HepG2 (cell line): ENCODE measurements around the gene NELFB. TPM values are rescaled to one million over a fixed set of nuclear protein-coding genes. Genes with fewer than 3 reads are reported as not detected.

Experiments
- FOXA1 ChIP-seq, 2 experiments: fragments of 450-650 bp in 1 of 2; sonication (generic) in 1 of 2; formaldehyde crosslinking in 1 of 2; IDR thresholded peaks; 2 replicates each; pipeline versions ENCODE4 v1.4.0 to v1.6.1; 2016 to 2020; ENCODE audit warnings: missing genetic modification reagents in 1 of 2
- ISX ChIP-seq: sonication (generic); formaldehyde crosslinking; conservative IDR thresholded peaks from 2 replicates; pipeline ENCODE4 v1.5.0; 2020; ENCODE audit warnings: missing genetic modification reagents
- JUNB ChIP-seq: sonication (generic); formaldehyde crosslinking; IDR thresholded peaks from 2 replicates; pipeline ENCODE4 v1.8.0; 2022; ENCODE audit warnings: missing genetic modification reagents, mild to moderate bottlenecking, borderline replicate concordance
- JUND ChIP-seq: sonication (generic); formaldehyde crosslinking; IDR thresholded peaks from 2 replicates; pipeline ENCODE4 v1.8.0; 2022; ENCODE audit warnings: mild to moderate bottlenecking, missing genetic modification reagents
- MBNL3 ChIP-seq: fragments of 250-450 bp; sonication (Bioruptor Pico); conservative IDR thresholded peaks from 2 replicates; pipeline ENCODE4 v1.8.0; 2022; ENCODE audit warnings: mild to moderate bottlenecking, inconsistent platforms
- MLLT10 ChIP-seq: sonication (generic); formaldehyde crosslinking; IDR thresholded peaks from 2 replicates; pipeline ENCODE4 v1.4.0; 2020; ENCODE audit warnings: missing genetic modification reagents
- NFAT5 ChIP-seq: sonication (generic); formaldehyde crosslinking; IDR thresholded peaks from 2 replicates; pipeline ENCODE4 v1.4.0; 2020; ENCODE audit warnings: missing genetic modification reagents
- NFATC3 ChIP-seq: sonication (generic); formaldehyde crosslinking; IDR thresholded peaks from 2 replicates; pipeline ENCODE4 v1.5.1; 2020; ENCODE audit warnings: mild to moderate bottlenecking, missing genetic modification reagents
- PHF20 ChIP-seq: sonication (generic); formaldehyde crosslinking; IDR thresholded peaks from 2 replicates; pipeline ENCODE4 v1.5.0; 2020; ENCODE audit warnings: mild to moderate bottlenecking, missing genetic modification reagents
- SIN3A ChIP-seq: IDR thresholded peaks from 2 replicates; pipeline ENCODE4 v1.6.1; 2011; ENCODE audit warnings: low read depth, mild to moderate bottlenecking, control low read depth, low read length, borderline replicate concordance
- SPEN ChIP-seq: sonication (generic); formaldehyde crosslinking; IDR thresholded peaks from 2 replicates; pipeline ENCODE4 v1.5.1; 2020; ENCODE audit warnings: low read depth, mild to moderate bottlenecking, missing genetic modification reagents
- TRIM24 ChIP-seq: sonication (generic); formaldehyde crosslinking; IDR thresholded peaks from 2 replicates; pipeline ENCODE4 v1.8.0; 2022; ENCODE audit warnings: mild to moderate bottlenecking, missing genetic modification reagents
- ZGPAT ChIP-seq: IDR thresholded peaks from 2 replicates; pipeline ENCODE4 v1.6.1; 2016; ENCODE audit warnings: mild to moderate bottlenecking
- ZNF784 ChIP-seq: sonication (generic); formaldehyde crosslinking; IDR thresholded peaks from 2 replicates; pipeline ENCODE4 v1.5.1; 2020; ENCODE audit warnings: missing genetic modification reagents, mild to moderate bottlenecking, borderline replicate concordance
- polyA plus RNA-seq, 8 experiments: library from polyadenylated mRNA; depleted of rRNA in 3 of 8; stranded (reverse) in 7 of 8; unstranded in 1 of 8; fragments of >200 nt; fragmentation: Illumina TruSeq in 4 of 8; extraction: Trizol in 4 of 8; gene quantifications; 2 replicates each; pipeline versions ENCODE4 v1.2.1 to v1.2.3, GENCODE V29; 2011 to 2016; ENCODE audit warnings: low read depth in 4 of 8, missing spikeins in 1 of 8, mixed read lengths in 1 of 8; ENCODE audit not compliant: insufficient read depth in 1 of 8
- total RNA-seq, 5 experiments: library from RNA; depleted of rRNA; stranded (reverse); fragments of >200 nt; fragmentation: Illumina TruSeq; extraction: Trizol; gene quantifications; 2 replicates each; pipeline ENCODE4 v1.2.3, GENCODE V29; 2016; ENCODE audit warnings: low read depth in 1 of 5
- TF ChIP-seq, protein P1 (sequence below): fragments of 450-650 bp; IDR thresholded peaks from 2 replicates; pipeline ENCODE4 v1.6.1; 2017
- TF ChIP-seq, protein P2 (sequence below): sonication (generic); formaldehyde crosslinking; IDR thresholded peaks from 2 replicates; pipeline ENCODE4 v1.4.0; 2020; ENCODE audit warnings: missing genetic modification reagents, borderline replicate concordance

The NELFB gene
- total and polyA plus RNA-seq, 2 of the 13 experiments (the other 11 are each of a cell fraction or from before 2014, with no cell fraction given) = 26.5 to 45.8 TPM

DNA sequence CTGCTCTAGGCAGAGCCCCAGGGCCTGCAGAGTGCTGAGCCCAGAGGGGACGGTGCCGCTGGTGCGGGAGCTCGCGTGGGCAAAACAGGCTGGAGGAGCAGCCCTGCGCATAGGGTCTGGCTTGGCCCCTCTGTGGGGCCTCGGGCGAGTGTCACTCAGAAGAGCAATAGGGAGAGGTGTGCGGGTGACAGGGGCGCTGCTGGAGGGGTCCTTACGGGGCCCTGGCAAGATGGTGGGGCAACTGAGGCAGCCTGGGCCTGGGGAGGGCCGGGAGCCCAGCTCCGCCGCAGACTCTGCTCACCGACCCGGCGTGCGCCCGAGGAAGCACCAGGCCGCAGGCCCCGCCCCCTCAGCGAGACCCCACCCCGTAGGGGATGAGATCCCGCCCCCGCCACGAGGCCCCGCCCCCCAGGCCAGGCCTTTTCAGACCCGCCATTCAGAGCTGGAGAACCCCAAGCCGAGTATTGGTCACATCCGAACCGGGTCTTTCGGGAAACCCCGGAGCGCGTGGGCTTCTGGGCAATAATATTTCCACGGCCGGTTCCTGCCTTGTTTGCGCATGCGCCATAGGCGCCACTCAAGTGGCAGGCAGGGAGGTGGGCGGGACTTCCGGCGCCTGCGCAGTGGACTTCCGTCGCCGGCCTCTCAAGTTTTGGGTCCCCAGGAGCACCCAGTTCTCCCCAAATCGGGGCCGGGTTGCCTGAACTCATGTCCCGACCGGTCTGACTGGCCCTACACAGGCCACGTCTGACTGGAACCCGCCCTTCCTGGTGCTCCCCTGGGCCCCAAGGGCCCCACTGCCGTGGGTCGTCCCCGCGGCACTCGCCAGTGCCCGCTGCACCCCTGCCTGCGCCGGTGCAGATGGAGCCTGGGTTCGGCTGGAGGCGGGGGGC lies 31.8 kb upstream of the NELFB start (continued):
- TF ChIP-seq, protein P1, sequence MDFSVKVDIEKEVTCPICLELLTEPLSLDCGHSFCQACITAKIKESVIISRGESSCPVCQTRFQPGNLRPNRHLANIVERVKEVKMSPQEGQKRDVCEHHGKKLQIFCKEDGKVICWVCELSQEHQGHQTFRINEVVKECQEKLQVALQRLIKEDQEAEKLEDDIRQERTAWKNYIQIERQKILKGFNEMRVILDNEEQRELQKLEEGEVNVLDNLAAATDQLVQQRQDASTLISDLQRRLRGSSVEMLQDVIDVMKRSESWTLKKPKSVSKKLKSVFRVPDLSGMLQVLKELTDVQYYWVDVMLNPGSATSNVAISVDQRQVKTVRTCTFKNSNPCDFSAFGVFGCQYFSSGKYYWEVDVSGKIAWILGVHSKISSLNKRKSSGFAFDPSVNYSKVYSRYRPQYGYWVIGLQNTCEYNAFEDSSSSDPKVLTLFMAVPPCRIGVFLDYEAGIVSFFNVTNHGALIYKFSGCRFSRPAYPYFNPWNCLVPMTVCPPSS = no peak
- TF ChIP-seq PHF20 (CRISPR knock-in tag) (peak; percentile 78), MLLT10 (CRISPR knock-in tag) (no peak), MBNL3 (CRISPR knock-in tag) (no peak), TRIM24 (CRISPR knock-in tag) (no peak), ZNF784 (no peak), SPEN (CRISPR knock-in tag) (peak; percentile 37; the same call in 1 of the 2 replicates), SIN3A (no peak), FOXA1 (IDR thresholded peaks at IDR 0.05) (no peak), FOXA1 (CRISPR knock-in tag; IDR thresholded peaks at IDR 0.05) (no peak), ISX (CRISPR knock-in tag) (no peak), ZGPAT (peak; percentile 25; the same call in 1 of the 2 replicates), NFATC3 (CRISPR knock-in tag) (no peak), NFAT5 (CRISPR knock-in tag) (no peak), JUNB (CRISPR knock-in tag) (no peak), JUND (no peak)
- TF ChIP-seq, protein P2, sequence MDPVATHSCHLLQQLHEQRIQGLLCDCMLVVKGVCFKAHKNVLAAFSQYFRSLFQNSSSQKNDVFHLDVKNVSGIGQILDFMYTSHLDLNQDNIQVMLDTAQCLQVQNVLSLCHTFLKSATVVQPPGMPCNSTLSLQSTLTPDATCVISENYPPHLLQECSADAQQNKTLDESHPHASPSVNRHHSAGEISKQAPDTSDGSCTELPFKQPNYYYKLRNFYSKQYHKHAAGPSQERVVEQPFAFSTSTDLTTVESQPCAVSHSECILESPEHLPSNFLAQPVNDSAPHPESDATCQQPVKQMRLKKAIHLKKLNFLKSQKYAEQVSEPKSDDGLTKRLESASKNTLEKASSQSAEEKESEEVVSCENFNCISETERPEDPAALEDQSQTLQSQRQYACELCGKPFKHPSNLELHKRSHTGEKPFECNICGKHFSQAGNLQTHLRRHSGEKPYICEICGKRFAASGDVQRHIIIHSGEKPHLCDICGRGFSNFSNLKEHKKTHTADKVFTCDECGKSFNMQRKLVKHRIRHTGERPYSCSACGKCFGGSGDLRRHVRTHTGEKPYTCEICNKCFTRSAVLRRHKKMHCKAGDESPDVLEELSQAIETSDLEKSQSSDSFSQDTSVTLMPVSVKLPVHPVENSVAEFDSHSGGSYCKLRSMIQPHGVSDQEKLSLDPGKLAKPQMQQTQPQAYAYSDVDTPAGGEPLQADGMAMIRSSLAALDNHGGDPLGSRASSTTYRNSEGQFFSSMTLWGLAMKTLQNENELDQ (CRISPR knock-in tag) = no peak
